GM19463 (cell line): ENCODE measurements around the gene JMJD8.
A peak's percentile ranks its signal among the peaks of the same experiment; 100 is the strongest.

Experiments used
- ATAC-seq: cut with Tn5 transposase; IDR thresholded peaks from one replicate; pipeline ENCODE4 v1.9.1; 2021; ENCODE audit warnings: mild to moderate bottlenecking, moderate library complexity; ENCODE audit not compliant: unreplicated experiment

JMJD8 gene, protein sequence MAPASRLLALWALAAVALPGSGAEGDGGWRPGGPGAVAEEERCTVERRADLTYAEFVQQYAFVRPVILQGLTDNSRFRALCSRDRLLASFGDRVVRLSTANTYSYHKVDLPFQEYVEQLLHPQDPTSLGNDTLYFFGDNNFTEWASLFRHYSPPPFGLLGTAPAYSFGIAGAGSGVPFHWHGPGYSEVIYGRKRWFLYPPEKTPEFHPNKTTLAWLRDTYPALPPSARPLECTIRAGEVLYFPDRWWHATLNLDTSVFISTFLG

DNA sequence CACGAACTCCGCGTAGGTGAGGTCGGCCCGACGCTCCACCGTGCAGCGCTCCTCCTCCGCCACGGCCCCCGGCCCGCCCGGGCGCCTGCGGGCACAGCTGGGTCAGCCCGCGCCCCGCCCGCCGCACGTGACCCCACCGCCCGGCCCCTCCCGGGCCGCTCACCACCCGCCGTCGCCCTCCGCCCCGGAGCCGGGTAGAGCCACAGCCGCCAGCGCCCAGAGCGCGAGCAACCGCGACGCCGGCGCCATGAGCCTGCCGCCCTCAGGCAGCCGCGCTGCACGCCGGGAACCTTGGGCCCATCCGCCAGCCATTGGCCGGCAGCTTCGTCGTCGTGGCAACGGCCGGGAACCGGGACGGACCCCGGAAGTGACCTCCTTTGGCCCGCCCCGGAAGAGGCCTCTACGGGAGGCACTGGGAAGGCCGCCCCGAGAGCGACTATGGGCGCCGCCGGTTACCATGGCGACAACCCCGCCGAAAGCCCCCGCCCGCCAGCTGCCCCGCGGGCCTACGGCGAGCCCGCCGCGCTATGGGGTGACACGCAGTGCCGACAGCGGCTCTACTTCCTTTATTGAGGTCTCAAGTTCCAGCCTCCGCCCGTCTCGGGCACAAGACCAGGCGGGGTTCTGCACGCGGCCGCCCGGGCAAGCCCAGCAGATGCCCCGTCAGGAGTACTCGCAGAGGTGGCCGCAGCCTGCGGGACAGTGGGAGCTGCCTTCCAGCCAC, at the start of gene JMJD8:
TSS of gene JMJD8 (minus strand) at position 264 of the 724 bp plus-strand sequence. CDS start at position 249, 15 bp downstream.
- peak; percentile 73 for ATAC-seq

DNA sequence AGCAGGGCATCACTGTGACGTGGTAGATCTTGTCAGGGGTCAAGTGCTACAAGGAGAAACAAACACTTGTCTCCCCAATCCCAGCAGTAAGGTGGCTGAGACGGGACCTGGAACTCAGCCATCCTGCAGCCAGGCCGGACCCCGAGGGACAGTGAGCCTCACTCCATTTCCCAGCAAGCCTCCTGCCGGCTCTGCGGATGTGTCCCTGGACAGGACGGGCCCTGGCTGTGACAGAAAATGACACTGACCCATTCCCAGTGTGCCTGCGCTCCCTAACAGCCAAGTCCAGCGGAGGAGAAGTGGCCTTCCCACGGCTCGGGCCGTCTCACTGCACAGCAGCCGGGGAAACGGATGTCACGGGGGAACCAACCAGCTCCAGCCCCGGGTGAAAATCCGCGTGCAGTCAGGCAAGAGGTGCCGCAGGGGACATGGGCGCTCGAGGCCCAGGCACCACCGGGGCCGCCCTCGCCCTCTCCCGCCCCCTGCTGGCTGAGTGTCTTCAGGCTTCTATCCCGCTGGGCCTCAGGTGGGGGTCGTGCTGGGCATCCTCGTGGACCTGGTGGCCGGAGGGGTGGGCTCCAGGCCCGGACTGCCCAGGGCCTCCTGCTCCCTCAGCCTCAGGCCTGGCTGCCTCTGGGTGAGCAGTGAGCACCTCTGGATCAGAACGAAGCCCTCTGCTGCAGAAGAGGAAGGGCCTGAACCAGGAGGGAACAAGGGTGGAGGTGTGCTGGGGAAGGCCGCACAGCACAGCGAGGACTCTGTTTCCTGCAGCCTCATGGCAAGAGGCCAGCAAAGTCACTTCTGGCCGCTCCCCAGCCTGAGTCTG, 49.5 kb upstream of the JMJD8 start:
- ATAC-seq, result no peak

DNA sequence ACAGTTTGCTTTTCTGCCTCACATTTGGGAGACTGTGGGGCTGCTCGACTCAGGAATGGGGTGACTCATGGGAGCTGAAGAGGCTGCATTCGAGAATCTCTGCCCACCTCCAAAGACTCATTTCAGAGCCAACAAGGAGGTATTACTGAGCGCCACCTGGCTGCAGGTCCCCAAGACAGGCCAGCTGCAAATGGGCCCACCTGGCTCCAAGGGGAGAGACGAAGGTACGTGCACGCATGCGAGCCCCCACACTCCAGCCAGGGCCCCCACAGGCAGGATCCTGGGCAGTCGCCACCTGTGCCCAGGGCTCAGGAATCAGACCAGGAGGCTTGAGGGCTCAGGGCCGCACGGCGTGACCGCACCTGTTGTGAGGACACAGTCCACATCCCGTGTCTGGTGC, 48.8 kb upstream of the JMJD8 start:
- no peak for ATAC-seq

DNA sequence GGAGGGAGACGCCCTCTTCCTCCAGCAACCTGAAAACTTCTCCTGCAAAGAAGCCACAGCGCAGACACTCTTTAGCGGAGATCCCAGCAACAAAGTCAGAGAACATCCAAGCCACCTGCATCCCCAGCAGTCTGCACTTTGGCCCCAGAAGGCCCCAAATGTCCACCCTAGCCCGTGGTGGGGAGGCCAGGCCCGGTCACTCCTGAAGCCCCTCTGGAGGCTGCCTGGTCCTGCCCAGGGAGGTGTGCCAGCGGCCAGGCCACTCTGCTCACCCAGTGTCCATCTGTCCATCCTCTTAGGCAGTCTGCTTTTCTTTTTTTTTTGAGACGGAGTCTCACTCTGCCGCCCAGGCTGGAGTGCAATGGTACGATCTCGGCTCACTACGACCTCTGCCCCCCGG, 48.2 kb upstream of the JMJD8 start:
- no peak for ATAC-seq

DNA sequence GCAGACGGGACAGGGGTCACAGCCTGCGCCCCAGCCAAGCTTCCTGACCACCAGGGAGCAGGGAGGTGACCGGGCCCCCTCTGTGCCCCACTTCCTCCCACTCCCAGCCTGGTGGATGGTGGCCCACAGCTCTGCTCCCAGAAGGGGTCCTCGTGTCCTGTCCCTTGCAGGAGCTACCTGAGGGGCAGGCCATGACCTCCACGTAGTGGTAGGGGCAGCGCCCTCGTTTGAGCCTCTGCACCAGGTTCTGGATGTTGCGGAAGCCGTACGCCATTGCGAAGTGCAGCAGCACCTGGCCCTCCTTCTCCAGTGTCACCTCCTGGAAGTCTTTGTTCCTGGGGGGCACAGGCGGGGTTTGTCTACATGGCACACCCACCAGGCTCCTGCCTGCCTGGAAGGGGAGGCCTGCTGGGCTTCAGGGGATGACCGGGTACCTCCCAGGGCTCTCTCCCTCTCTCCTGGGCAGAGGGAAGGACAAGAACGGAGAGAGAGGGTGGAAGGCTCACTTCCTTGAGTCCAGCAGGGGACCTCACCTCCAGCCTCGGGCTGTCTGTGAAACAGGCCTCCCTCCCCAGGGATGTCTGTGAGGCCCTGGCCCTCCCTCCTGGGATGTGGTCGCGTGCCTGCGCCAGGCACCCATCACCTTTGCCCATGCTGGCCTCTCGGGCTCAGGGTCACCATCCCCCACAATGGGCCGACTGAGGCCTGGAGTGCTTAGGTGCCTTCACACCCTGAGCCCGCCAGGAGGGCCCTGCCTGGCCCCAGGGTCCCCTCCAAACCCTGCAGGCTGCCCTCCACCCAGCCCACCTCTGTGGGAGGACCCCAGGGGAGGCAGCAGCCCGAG, 46.8 kb upstream of the JMJD8 start:
- ATAC-seq, result no peak

DNA sequence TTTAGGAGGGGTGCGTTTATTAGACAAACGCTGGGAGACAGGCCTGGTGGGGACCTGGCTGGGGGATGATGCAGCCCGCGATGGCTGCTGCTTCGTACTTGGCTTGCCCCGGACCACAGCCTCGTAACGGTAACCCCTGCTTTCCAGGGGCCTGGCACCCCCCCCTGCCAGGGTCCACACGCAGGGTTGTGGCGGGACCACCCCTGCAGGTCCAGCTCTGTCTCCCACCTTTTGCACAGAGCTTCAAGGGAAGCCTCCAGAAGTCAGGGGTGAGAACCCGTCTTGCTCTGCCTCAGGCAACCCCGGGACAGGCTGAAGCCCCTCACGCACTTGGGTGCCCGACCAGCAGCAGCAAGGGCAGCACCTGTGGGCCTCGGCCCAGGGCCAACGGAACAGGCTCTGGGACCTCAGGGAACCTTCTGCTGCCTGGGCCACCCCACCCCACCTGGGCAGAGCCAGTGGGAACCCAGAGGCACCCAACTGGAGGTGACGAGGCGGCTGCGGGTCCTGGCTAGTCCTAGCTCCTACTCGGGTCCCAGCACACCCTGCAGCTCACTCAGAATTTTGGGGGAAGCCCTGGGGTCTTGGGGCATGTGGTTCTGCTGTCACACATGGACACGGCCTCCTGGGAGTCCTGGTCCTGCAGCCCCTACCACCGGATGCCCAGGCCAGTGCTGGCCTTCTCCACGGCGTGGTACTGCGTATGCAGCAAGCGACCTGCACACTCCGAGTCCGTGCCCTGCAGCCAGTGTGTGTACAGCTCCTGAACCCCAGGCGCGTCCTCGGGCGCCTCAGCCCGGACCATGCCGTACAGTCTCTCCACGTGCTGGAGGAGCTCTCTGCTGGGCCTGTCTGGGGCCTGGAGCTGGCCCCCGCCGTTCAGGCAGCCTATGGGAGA, 45.9 kb upstream of the JMJD8 start:
- ATAC-seq, result no peak

DNA sequence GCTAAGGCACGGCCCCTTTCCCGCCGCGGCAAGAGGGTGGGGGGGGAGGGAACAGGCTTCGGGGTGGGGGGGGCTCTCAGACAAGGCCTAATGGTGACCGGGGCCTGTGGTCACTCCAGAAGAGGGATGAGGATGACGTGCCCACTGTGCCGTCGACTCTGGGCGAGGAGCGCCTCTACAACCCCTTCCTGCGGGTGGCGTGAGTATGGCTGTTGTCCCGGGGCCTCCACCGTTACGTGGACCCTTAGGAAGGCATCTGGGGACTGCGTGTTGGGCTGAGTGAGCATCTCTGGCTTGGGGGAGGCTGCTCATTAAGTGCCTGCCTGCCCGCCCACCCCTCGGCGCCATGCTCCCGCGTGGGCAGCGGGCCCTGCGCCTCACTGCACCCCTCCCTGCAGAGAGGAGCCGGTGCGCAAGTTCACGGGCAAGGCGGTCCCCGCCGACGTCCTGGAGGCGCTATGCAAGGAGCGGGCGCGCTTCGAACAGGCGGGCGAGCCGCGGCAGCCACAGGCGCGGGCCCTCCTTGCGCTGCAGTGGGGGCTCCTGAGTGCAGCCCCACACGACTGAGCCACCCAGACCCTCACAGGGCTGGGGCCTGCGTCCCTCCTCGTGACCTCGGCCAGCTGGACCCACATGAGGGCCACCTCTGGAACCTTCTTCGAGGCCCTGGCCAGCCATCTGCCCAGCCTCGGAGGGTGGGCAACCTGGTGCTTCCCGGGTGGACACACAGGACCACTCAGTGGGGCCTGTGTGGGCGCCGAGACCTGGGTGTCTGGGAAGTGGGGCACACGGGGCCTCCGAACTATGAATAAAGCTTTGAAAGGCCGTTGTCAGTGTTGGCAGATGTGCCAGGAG, 45.0 kb upstream of the JMJD8 start:
- no peak for ATAC-seq

DNA sequence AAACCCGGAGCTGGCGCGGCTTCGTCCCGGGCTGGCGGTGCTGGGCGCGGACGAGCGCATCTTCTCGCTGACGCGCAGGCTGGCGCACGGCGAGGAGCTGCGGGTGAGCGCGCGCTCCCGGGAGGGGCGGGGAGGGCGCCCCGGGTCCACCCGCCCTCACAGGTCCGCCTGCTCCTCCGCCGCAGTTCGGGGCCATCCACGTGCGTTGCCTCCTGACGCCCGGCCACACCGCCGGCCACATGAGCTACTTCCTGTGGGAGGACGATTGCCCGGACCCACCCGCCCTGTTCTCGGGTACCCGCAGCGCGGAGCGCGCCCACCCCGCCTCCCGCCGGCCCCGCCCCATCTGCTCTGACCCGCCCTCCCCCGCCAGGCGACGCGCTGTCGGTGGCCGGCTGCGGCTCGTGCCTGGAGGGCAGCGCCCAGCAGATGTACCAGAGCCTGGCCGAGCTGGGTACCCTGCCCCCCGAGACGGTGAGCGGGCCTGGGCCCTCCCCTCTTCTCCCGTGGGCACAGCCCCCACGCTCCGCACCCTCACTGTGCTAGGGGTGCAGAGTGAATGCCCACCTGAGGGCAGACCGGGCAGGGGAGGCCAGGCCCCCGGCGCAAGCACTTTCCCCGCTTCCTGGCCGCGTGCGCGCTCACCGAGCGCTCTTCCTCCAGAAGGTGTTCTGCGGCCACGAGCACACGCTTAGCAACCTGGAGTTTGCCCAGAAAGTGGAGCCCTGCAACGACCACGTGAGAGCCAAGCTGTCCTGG, 44.2 kb upstream of the JMJD8 start:
- ATAC-seq, result peak; percentile 45

DNA sequence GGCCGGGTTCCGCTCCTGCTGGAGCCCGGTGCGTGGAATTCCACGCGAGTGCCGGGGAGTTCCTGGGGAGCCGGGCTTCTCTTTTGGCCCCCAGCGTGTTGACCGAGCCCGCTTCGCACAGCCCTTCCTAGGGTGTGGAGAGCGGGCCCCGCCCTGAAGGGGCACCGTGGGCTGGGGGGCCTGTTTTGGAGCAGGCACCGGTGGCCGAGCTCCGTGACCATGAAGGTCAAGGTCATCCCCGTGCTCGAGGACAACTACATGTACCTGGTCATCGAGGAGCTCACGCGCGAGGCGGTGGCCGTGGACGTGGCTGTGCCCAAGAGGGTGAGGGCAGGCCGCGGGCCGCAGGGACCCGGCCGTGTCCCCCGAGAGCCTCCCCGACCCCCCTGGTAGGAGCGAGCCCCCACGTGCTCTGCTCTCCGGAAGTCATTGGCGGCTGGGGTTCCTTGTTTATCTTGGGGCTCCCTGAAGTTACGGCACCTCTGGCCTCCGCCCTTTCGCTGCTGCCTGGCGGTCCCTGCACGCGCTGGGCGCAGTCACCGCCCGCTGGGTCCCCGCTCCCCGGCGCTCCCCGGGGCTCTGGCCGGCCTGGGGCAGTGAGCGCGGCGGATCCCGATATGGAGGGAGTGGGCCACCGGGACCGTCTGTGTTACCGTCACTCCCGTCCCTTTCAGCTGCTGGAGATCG, 43.3 kb upstream of the JMJD8 start:
- ATAC-seq, result no peak

DNA sequence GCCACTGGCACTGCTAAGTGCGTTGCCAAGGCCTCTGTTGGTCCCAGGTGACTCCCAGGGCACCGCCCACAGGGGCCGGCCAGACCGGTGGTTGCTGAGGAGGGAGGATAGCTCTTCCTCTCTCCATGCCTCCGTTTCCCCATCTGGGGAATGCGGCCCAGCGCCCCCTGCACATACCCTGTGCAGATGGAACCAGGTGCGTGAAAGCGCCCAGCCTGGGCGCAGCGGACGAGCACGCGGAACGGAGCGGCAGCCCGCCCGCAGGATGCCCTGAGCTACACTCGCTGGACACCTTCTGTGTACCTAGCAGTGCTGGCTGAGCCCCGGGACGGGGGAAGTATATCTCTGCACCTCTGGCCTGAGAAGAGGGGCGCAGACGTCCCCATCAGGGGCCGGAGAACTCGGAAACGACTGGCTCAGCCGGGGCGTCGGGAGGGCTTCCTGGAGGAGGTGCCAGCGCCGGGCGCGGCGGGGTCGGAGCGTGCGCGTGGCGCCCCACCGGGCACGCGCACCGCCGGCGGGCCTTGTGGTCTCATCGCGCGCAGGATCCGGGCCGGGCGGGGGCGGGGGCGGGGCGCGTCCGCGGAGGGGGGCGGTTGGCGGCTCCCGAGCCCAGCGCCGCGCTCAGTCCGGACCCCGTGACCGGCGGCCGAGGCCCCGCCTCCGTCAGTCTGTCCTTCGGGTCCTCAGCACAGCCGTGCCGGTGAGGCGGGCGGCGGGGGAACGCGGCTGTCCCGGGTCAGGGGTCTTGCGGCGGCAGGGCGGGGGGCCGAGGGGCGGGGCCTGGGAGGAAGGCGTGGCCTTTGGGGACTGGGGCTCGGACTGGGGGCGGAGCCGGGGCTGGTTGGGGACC, 42.5 kb upstream of the JMJD8 start, which contains the start of the genes CCDC78 and HAGHL:
TSS of gene CCDC78 (minus strand) at position 6 of the 853 bp plus-strand sequence. CDS start 76 bp downstream, outside the sequence.
TSS of gene HAGHL (plus strand) at position 669 of the 853 bp plus-strand sequence. CDS start 404 bp downstream, outside the sequence.
- ATAC-seq, result no peak

DNA sequence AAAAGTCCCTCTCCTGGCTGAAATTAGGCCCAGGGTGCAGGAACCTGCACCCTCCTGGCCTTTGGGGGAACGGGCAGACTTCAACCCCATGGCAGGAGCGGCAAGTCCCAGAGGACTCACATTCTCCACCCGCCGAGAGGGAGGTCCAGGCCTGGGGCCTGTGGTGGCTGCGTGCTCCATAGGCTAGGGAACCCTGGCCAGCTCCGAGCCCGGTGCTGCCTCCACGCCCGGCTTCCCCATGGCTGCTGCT, 42.0 kb upstream of the JMJD8 start:
- ATAC-seq, result no peak

DNA sequence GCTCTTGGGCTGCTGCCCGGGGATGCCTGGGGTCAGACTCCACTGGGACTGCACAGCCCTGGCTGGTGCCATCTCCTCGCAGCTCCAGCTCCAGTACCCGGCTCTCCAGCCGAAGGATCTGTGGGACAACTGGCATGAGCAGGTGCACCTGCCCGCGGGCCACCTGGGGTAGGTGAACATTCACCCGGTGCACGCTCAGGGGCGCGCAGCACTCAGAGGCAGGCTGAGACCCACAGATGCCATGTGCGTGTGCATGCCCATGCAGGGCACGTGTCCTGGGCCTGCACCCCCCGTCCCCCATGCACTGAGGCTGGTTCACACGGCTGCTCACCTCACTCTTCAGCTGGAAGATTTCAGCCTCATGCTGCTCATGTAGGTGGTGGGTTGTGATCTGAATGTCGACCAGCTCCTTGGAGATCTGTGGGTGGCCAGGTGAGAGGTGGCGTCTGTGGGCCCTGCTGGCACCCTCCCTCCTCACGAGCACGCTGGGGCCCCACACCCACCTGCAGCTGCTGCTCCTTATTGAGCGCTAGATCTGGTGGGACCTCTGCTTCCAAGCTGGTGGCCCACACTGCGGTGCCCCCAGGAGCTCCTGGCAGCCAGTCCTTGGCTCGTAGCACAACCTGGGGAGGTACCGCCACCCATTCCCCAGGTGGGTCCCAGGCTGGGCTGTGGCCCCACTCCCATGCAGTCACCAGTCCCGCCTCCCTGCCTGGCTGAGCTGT, 41.5 kb upstream of the JMJD8 start:
- ATAC-seq, result no peak

DNA sequence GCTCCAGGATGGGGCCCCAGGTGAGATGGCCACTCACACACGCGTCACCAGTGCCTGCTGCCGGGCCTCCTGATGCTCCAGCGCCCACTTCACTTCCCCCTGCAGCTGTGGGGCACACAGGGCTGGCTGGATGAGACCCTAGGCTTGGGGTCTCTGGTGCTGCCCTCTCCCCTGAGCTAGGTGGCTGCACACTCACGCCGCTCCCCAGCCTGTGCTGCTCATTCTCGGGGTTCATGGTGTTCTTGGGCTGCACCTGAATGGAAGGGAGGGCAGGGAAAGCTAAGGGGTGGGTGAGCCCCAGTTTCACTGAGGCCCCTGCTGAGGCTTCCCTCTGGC, 40.9 kb upstream of the JMJD8 start:
- ATAC-seq, result no peak

DNA sequence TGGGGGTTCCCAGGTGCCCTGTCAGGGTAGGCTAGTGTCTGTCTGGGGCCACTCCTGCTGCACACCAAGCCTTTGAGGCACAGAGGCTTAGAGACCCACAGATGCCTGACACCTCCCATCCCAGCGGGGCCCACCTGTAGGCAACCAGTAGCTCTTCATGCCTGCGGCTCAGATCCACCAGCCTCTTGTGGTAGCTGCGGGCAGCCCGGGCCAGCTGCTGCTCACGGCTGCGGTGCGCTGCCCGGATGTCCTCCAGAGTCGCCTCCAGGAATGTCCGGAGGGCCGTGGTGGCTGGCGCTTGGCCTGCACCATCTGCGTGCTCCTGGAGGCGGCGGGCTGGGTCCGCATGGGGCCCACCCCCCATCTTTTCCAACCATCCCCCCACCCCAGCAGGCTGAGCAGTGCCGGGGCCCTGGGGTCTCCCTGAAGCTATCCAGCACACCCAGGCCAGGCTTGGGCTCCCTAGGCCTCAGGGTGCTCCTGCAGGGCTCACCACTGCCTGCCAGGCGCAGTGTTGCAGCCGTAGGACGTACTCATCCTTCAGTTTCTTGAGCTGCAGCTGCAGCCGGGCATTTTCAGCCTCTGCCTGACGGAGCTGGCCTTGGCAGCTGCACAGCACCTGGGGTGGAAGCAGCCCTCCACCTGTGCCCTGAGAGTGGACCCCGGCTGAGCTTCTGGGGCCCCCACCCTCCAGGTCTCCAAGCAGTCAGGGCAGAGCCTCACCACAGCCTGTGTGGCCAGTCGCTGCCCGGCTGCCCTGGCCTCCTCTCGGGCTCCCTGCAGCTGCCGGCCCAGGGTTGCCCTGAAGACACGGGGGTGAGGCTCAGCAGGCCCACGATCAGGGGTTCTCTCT, 40.3 kb upstream of the JMJD8 start:
- no peak for ATAC-seq

DNA sequence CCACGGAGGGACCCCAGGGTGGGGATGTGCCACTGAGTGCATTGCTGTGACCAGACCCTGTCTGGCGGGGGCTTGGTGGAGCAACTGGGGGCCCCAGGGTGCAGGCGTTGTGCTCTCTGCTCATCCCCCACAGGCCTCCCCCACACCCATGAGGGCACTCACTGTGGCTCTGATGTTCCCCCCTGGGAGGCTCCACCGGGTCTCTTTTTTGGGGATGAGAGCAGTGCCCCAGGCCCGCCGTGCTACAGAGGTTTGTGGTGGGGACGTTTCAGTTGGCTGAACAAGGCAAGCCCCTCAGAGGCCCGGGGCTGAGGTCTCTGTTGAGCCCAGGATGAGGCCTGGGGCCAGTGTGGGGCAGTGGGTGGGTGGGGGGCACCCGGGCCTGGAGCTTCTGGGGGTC, 39.6 kb upstream of the JMJD8 start:
- no peak for ATAC-seq
